T-helper 2 cell treated with Interferon-gamma antibody and Interleukin-4, amounts not matched to agents 100 ng/mL and 5 ng/mL, for 36 hours (primary cell): Measurements from ENCODE around the gene NOP10. TPM values are rescaled to one million over a fixed set of nuclear protein-coding genes. Genes with fewer than 3 reads are reported as not detected.

Experiments
- intact Hi-C: fragments of 100-400 bp; cut with micrococcal nuclease; formaldehyde crosslinking; loops from one replicate; pipeline ENCODE4 v1.15.1; 2023
- total RNA-seq: library from RNA; stranded (reverse); gene quantifications from 2 replicates; pipeline ENCODE4 v1.2.3, GENCODE V29; 2022

Gene NOP10
- total RNA-seq, 1 donor from 2014 or later = 185 TPM

GRCh38 chr15:34335176-34336032 is 7.5 kb downstream of the NOP10 start:
- intact Hi-C loops = loop anchor here (2.0 to 5.0 kb wide), 2 partner anchors 235 to 247 kb away; partner anchors contain the start of genes EMC7 and GOLGA8B

- intact Hi-C loops = loop anchor here (5.0 kb wide), 1 partner anchor 248 kb away; the partner anchor contains the start of gene GOLGA8B
These were observed 8.3 kb downstream of the NOP10 start for GRCh38 chr15:34334672-34335071.

GRCh38 chr15:34332553-34333120 is 10.3 kb downstream of the NOP10 start:
- intact Hi-C loops = no loop called here

GRCh38 chr15:34331809-34332208 is 11.1 kb downstream of the NOP10 start:
- intact Hi-C loops = no loop called here

- intact Hi-C loops = no loop called here
These were observed 12.7 kb downstream of the NOP10 start for GRCh38 chr15:34330279-34330678.

GRCh38 chr15:34329006-34329405 is 13.9 kb downstream of the NOP10 start:
- intact Hi-C loops = no loop called here

- intact Hi-C loops = no loop called here
These were observed 15.0 kb downstream of the NOP10 start for GRCh38 chr15:34327906-34328305.

- intact Hi-C loops = no loop called here
These were observed 17.6 kb downstream of the NOP10 start for GRCh38 chr15:34325368-34325767.

GRCh38 chr15:34324933-34325332 is 18.0 kb downstream of the NOP10 start:
- intact Hi-C loops = no loop called here

- intact Hi-C loops = no loop called here
These were observed 19.7 kb downstream of the NOP10 start for GRCh38 chr15:34323217-34323616.

- intact Hi-C loops = no loop called here
These were observed 24.5 kb downstream of the NOP10 start for GRCh38 chr15:34318277-34319079.

- intact Hi-C loops = no loop called here
These were observed 28.1 kb downstream of the NOP10 start for GRCh38 chr15:34314491-34315490.

- intact Hi-C loops = no loop called here
These were observed 31.4 kb downstream of the NOP10 start for GRCh38 chr15:34311563-34311962.

GRCh38 chr15:34304613-34305012 is 38.3 kb downstream of the NOP10 start:
- intact Hi-C loops = no loop called here

- intact Hi-C loops = no loop called here
These were observed 41.9 kb downstream of the NOP10 start for GRCh38 chr15:34301058-34301457.

- intact Hi-C loops = no loop called here
These were observed 45.9 kb downstream of the NOP10 start for GRCh38 chr15:34297059-34297458.

- intact Hi-C loops = no loop called here
These were observed 50.3 kb downstream of the NOP10 start for GRCh38 chr15:34292621-34293020.
